Islet precursor cell (in vitro differentiated cells): ENCODE measurements around the gene KIF23.
"Not testable (repeated sequence)": the region's sequence is repeated elsewhere in the genome, so short reads cannot be mapped to it uniquely, and the experiment has no call there.

Experiments used
- DNase-seq: peaks from one replicate; pipeline ENCODE4 v3.0.0-alpha.2; 2018

Gene KIF23

DNA sequence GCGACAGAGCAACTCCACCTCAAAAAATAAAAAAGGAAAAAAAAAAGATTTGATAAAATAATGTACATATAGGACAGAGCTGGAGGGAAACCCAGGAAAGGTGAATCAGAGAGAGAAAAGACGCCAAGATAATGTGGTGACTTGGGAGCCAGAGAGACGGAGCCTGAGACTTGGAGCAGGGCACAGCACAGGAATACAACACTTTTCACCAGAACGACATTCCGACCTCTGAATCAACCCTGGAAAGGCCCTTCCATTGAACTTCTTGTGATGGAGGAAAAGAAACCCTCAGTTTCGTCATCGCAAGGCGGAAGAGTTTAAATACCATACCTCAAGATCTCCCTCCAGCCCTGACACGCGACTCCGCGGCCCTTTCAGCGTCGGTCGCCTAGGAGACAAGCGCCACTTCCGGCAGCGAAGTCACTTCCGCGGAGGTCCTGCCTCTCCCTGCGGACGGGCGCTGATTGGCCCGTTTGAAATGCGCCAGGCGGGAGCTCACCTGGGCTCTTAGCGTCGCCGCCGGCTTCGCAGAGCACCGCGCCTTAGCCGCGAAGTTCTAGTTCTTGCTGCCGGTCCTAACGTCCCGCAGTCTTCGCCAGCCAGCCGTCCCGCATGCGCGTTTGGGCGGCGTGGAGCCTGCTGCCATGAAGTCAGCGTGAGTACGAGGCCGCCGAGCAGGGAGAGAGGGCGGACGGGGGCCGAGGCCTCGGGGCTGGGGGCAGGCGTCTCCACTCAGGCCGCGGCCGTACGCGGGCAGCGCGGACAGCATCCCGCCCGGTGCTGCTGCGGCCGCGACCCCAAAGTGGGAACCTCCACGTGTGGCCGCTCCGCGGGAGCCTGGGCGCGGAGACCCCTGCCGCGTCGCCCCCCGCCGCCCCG is at the start of gene KIF23:
KIF23 (plus strand) TSS at position 528 of the 879 bp plus-strand sequence; CDS start at position 645, 117 bp downstream.
- DNase-seq, result peak; percentile 97

DNA sequence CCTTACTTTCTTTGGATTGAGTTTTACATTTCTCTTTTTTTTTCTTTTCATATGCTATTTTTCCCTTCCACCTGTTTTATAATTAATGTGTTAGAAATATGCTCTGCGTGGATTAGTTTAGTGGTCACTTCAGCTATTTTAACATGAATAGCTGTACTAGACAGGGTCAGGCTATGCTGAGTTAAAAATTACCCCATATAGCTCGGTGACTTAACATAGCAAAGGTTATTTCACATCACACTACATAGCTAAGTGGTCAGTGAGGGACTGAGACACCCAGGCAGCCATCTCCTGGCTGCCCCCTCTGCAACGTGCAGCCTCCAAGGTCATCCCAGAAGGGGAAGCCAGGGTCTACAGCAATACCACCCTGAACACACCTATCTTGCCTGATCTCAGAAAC is 46.9 kb upstream of the KIF23 start:
- DNase-seq, result peak; percentile 37

DNA sequence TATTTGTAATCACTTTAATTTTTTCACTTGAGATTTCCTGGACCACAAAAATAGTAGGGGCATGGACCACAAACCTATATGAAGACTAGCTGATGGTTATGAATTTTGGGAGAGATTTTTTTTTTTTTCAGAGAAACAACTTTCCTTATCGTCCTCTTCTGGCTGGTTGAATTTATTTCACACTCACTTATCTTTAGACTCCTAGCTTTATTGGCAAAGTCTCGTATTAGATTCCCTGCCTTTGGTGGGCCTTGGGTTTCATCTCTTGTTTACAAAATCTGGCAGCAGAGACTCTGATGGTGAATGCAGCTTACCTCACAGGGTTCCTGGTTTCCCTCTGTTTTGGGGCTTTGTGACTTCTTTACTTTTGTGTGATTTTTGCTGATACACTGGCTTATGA is 44.5 kb upstream of the KIF23 start:
- DNase-seq, result no peak

DNA sequence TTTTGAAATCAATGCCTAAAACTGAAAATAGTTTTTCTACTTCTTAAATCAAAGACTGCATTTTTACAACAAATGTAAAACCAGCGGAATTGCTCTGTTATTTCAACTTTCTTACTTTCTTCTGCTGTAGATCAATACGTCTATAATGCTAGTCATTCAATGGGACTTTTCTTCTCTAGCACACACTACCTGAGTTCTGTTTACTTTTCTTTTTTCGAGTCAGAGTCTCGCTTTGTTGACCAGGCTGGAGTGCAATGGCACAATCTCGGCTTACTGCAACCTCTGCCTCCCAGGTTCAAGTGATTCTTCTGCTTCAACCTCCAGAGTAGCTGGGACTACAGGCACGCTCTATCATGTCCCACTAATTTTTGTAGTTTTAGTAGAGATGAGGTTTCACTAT is 40.7 kb upstream of the KIF23 start:
- no peak for DNase-seq

DNA sequence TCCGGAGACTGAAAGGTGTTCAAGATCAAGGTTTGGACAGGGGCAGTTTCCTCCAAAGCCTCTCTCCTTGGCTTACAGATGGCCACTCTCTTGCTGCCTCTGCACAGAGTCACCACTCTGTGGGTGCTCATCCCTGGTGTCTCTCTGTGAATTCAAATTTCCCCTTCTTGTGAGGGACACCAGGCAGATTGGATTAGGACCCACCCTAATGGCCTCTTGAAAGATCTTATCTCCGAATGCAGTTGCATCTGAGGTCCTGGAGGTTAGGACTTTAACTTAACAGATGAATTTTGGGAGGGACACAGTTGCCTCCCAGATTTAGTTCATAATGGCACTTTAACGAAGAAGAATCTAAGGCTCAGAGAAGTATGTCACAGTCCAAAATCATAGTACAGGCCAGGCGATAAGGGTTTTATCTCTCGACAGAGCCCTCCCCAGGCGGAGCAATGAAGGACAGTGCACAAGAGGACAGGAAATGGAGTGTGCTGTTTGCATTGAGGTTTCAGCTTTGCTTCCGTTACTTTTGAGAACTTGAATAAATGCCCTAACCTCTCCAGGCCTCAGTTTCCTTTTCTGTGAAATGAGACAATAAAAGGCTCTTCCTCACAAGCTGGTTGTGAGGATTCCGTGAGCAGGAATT is 38.9 kb upstream of the KIF23 start:
- peak; percentile 52 for DNase-seq

DNA sequence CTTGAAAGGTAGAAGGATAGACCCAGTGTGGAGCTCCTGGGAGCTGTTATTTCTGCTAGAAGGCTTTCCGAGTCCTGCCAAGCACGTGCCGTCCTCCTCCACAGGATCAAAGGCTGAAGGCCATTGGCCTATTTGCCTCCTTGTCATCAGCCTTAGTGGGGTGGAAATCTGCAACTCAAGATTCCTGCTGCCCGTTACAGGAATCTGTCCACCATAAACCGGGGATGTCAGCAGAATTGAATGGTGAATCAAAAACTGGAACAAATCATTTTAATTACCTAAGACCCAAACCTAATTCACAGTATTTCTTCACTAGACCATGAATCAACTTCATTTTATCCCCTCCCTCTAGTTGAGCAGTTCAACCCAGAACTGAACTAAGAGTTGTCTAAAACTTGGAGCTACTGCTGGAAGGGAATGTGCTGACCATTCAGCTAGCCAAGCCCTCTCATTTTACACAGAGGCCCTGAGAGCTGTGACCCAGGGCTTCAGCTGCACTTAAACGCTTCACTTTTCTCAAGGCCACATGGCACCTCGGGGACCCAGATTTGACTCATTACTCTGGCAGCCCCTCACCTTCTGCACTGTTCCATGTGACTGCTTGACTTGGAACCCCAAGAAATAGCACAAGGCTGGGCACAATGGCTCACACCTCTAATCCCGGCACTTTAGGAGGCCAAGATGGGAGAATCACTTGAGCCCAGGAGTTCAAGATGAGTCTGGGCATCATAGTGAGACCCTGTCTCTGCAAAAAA is 36.8 kb upstream of the KIF23 start:
- peak; percentile 27 for DNase-seq

DNA sequence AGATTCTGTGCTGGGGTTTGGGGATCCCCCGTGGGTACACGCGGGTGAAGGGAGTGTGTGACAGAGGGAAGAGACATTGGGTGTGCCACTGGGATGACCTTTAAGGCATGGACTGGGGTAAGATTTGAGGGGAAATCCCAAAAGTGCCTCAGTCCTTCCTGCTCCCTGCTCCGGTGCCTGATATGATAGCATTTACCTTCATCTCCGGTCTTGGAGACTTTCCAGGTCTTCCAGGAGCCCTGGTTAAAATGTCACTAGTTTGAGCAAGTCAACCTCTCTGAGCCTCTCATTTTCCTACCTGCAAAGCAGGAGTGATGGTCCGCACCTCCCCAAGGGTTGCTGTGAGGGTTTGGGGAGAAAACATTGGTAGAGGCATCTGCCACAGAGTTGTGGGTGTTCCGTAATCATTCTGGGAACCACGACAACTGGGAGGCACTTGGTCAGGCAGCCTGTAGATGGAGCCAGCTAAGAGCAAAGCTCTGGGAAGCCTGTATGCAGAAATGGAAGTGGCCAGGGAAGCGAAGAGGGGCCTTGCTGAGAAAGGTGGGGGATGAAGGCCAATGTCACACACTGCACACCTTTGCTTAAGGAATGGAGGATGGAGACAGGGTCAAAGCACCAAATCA is 33.9 kb upstream of the KIF23 start:
- DNase-seq, result peak; percentile 59

DNA sequence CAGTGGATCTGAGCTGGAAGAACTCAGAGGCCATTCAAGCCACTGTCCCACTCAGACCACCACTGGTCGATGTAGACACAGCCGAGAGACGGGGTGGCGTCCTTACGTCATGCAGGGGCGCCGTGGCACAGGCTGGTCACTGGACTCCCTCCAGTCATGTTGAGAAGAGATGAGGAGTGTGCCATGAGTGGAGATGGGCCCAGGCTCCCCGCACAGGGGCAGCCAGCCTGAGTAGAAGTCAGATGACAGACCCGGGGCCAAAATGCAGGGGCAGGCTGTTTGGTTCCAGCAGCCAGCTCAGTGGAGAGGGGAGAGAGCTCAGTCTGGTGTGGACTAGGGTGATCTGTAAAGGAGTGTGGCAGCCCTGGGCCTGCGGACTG is 33.4 kb upstream of the KIF23 start:
- DNase-seq, result no peak

DNA sequence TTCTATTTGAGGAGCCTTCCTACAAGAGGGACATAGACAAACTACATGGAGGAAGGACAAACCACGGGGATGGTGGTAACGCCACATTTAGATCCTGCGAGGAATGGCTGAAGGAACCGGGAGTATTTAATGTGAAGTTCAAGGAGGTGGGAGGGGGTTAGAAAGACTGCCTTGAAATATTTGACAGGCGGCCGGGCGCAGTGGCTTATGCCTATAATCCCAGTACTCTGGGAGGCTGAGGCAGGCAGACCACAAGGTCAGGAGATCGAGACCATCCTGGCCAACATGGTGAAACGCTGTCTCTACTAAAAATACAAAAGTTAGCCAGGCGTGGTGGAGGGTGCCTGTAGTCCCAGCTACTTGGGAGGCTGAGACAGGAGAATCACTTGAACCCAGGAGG is 32.0 kb upstream of the KIF23 start:
- DNase-seq, result peak; percentile 23

DNA sequence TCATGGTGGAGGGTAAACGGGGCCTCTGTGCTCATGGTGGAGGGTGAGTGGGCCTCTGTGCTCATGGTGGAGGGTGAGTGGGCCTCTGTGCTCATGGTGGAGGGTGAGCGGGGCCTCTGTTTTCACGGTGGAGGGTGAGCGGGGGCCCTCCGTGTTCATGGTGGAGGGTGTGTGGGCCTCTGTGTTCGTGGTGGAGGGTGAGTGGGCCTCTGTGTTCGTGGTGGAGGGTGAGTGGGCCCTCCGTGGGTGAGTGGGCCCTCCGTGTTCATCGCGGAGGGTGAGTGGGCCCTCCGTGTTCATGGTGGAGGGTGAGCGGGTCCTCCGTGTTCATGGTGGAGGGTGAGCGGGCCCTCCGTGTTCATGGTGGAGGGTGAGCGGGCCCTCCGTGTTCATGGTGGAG is 30.1 kb upstream of the KIF23 start:
- DNase-seq, result not testable (repeated sequence)

DNA sequence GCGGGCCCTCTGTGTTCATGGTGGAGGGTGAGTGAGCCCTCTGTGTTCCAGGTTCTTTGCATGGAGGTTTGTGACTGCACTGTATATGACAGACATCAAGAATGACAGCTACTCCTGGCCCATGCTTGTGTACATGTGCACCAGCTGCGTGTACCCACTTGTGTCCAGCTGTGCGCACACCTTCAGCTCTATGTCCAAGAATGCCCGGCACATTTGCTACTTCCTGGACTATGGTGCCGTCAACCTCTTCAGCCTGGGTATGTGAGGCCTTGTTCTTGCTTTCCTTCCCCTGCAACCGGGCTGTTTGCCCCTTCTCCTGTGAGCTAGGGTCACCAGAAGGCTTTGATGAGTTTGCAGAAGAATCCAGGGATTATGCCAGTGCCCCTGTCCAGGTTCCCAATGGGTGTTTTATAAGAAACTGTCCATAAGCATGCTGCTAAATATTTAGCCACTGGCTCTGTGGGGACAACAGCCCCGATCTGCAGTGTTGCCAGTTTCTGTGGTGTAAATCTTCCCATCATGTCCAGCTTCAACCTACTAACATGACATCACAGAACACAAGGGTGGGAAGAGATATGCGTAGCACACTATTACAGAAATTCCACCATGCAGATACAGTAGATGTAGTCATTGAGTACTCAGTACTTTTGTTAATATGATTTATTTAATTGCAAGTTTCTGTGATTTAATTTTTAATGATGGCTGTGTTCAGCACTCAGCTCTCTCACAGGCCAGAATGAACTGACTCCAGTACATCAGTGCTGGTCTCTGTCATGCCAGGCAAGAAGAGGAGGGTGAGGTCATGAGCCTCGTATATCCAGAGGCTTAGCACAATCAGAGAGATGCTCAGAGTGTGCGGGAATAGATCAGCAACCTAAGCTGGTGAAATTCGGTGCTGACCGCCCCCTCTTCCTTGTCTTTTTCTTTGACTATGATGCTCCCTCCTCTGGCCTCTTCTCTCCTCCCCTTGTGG is 29.2 kb upstream of the KIF23 start:
- DNase-seq, result peak; percentile 47

DNA sequence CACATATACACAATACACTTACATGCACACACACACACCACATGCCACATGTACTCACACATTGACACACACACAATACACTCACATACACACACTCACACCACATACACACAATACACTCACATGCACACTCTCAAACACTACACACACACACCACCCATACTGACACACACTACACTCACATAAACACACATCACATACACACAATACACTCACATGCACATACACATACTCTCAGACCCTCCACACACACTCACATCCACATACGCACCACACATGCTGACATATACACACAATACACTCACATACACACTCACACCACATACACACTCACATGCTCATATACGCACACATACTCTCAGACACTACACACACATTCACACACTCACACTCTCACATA is 28.3 kb upstream of the KIF23 start:
- no peak for DNase-seq

DNA sequence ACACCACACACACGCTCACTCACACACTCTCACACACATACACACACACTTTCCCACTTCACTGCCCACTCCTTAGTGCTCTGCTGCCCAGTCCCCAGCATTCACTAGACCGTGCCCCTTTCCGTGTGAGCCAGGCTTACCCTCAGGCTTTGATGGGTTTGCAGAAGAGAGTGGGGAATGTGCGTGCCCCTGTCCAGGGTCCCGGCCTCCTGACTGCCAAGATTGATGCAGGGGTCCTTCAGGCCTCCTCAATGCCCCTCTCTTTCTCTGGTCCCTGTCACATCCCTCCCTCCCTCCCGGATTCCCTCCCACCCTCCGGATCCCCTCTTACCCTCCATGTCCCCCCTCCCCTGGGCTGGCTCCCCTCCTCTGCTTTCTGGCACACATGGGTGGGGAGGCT is 27.9 kb upstream of the KIF23 start:
- peak; percentile 40 for DNase-seq

DNA sequence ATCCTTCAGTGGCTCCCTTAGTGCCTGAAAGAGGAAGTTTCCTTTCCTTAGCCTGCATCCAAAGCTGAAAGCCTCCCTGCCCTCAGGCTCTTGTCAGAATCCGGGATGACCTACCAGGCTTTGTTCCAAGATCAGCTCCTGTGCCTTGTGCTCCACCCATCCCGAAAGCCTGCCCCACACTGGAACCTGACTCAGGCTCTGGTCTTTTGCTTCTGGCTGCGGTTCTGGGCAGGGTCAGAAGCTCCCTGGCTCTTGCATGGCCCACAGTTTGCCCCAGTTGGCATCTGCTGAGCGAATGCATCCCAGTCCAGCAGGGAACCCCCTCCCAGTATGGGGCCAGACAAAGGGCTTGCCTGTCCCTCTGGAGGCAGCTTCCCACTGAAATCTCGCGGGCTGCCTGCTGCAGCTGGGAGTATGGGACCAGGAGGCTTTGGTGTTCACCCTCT is 25.9 kb upstream of the KIF23 start:
- peak; percentile 64 for DNase-seq

DNA sequence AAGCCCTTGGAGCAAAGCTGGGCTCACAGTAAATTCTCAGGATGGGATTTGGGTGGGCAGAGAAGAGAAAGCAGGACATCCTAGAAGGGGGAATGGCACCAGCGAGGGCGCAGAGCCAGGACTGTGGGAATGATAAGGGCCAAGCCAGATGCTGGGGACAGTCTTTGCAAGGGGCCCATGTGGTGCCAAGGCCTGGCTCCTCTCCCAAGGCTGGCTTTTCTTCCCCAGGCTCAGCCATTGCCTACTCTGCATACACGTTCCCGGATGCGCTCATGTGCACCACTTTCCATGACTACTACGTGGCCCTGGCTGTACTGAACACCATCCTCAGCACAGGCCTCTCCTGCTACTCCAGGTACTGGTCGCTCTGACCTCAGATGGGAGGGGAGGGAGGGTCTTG is 24.7 kb upstream of the KIF23 start:
- DNase-seq, result no peak

DNA sequence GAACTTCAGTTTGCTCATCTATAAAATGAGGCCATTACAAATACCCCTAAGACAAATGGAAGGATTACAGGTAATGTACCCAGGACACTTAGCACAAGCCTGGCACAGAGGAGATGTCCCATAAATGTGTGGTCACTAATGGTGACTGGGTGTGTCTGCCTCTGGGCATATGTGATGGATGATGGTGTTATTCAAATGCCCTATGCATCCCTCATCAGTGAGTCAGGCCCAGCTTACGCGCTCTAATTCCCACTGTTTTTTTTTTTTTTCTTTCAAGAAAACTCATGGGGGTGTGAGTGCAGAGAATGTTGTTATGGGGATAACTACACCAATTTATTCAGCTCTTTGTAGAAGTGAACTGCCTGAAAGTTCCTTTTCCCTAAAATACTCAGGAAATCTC is 23.6 kb upstream of the KIF23 start:
- peak; percentile 79 for DNase-seq

DNA sequence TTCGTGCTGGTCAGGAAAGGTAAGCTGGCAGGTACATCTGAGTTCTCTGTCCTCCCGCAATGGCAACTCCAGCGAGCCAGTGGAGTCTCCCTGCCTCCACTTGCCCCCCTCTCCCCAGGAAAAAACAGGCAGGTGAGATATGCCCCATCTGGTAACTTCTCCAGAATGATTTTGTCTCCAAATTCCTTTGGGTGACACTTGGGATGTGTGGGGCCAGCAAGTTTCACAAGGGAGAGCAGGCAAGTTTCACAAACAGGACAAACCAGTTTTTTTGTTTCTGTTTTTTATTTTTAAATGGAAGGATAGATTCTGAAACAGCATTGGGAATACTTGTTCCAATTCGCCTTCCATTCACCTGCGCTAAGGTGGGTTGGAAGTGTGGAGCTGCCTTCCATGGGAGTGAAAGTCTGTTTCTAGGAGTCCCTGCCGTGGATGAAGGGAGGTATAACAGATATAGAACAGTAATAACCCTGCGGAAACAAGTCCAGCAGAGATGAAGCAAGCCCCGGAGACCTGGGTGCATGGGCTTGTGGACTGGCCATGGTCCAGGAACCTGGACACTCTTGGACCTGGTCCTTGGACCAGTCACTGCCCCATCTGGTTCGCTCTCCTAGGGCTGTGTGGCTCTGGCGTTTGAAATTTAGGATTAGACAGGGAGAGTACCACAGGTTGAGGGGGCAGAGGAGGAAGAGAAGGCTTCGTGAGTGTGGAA is 22.9 kb upstream of the KIF23 start:
- DNase-seq, result peak; percentile 52

DNA sequence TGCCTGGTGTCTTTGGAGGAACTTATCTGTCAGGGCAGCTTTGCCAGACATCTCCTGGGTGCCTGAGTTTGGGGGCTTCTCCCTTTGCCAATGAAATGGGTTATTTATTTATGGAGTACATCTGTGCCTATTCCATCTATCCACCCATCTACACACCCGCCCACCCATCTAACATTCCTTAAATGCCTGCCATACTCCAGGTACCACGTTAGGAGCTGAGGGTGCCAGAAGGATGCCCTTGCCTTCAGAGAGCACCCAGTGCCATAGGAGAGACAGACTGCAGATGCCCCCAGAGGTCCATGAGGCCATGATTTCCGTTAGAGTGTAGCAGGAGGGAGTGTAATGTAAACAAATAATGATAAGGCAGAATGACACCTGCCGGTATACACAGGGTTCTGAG is 21.8 kb upstream of the KIF23 start:
- no peak for DNase-seq

DNA sequence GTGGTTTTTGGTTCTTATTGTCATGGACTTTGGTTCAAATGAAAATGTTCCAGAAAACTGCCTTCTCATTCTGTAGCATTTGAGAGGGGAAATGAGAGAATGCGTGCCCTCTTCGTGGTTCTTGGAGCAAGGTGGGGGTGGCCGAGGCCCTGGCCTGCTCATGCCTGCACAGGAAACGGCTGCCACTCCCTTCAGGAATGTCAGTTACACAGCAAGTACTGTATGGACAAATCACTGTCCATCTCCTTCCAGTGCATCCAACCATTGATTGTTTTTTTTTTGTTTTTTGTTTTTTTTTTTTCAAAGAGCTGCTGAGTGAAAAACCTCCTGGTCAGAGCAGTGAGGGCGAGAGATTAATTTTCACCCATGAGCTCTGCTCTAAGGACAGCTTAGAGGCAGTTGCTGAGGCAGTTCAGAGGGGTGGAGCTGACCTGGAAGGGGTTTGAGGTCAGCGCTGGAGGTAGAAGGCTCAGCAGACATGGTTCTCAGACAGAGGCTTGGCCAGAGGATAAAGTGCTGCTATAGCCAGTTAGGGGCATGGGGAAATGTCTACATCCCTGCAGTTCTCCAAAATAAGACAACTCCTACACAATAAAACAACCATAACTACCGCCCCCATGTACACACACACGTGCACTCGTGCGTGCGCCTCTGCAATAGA is 20.2 kb upstream of the KIF23 start:
- DNase-seq, result peak; percentile 54

DNA sequence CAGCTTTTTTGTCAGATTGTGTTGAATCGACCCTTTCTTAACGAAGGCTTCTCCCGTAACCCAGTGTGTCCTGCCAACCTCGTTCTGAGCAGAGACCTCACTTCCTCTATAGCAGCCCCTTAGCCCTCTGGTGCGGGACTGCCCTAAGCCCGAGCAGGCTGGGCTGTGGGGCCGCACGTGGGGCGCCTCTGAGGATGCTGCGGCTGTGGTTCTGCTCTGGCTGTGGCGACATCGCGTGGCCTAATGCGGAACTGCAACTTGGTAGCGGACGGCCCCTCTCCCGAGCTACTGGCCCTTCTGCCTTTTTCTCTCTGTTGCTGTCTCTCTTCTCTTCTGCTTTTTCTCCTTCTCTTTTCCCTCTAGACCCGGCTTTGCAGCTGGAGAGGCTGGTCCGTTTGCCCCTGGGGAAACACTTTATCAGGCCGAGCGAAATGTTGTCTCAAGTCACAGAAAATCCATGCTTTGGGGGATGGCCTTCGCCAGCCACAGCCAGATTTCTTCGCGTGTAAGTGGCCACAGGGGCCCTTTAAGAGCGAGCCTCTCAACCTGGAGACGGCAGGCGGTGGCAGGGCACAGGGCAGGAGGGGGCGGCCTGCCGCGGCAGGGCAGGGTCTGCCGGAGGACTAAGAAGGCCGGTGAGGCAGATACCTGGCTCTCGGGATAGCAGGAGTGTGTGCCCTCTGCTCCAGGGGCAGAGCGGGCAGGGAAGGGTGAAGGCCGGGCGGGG is 19.4 kb upstream of the KIF23 start:
- peak; percentile 87 for DNase-seq
